GM12865 (cell line): ENCODE results near the gene RLIM.

ENCODE experiments used
- DNase-seq: peaks from one replicate; pipeline ENCODE4 v3.0.0; 2010; ENCODE audit warnings: low read depth
- H3K4me3 ChIP-seq: 2 replicates; pipeline ENCODE4 v1.5.1; 2011; ENCODE audit warnings: mild to moderate bottlenecking, low read depth, low read length, control low read depth
- TF ChIP-seq, protein P1 (sequence below): IDR thresholded peaks from 2 replicates; pipeline ENCODE4 v1.5.1; 2011; ENCODE audit warnings: low read length, control low read depth, low read depth, inconsistent platforms; ENCODE audit not compliant: insufficient read depth; ENCODE audit errors: missing control alignments

The RLIM gene

GRCh38 chrX:74536832-74537371 lies 77.5 kb downstream of the RLIM start:
- peak overlapping the region; percentile 62 for H3K4me3 ChIP-seq
- DNase-seq: no peak
- TF ChIP-seq, protein P1, sequence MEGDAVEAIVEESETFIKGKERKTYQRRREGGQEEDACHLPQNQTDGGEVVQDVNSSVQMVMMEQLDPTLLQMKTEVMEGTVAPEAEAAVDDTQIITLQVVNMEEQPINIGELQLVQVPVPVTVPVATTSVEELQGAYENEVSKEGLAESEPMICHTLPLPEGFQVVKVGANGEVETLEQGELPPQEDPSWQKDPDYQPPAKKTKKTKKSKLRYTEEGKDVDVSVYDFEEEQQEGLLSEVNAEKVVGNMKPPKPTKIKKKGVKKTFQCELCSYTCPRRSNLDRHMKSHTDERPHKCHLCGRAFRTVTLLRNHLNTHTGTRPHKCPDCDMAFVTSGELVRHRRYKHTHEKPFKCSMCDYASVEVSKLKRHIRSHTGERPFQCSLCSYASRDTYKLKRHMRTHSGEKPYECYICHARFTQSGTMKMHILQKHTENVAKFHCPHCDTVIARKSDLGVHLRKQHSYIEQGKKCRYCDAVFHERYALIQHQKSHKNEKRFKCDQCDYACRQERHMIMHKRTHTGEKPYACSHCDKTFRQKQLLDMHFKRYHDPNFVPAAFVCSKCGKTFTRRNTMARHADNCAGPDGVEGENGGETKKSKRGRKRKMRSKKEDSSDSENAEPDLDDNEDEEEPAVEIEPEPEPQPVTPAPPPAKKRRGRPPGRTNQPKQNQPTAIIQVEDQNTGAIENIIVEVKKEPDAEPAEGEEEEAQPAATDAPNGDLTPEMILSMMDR: no peak

DNA sequence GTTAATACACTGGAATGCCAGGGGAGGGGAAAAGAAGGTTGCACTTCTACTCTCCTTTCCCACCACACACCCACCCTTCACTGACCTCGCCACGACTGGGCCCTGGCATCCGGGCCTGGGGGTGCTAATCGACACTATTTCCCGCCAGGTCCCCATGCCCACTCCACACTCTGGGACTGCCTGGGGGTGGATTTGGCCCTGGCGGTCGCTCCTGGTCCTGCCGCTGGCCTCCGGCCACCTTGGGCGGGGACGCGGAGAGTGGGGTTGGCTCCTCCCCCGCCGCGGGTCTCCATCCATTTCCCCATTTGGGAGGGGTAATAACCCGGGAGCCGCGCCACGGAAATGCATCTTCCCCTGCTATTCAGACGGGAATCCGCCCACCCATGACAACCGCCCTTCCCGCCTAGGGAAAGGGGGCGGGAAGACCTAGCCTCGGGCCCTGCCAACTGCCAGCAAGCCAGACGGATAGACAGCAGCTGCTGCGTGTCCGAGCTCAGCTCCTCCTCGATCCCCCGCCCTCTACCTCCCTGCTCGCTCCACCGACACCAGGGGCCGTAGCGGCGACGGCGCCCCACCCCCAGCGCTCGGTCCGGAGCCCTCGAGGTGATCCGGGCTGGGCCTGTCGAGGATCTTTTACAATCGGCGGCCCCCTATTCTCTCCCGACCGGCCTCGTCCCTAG lies 78.1 kb downstream of the RLIM start:
- DNase-seq: peak; percentile 54
- TF ChIP-seq, protein P1: no peak
- peak overlapping the region; percentile 62 for H3K4me3 ChIP-seq

- H3K4me3 ChIP-seq: peak overlapping the region; percentile 62
- TF ChIP-seq, protein P1: peak; percentile 30
- DNase-seq: peak; percentile 35
These were observed 78.8 kb downstream of the RLIM start for GRCh38 chrX:74535408-74536151.
